PC-3 (cell line): ENCODE results near the gene SPATA6L. TPM values are rescaled to one million over a fixed set of nuclear protein-coding genes. Genes with fewer than 3 reads are reported as not detected.
A peak's percentile ranks its signal among the peaks of the same experiment; 100 is the strongest.

Source experiments
- ATAC-seq: fragments of 200-7000 bp; cut with Tn5 transposase; 2 replicates; pipeline ENCODE4 v1.9.1; 2020; ENCODE audit warnings: mild to moderate bottlenecking, moderate library complexity
- BruUV-seq: library from RNA; stranded (reverse); fragments of 400-500 nt; replicated peaks from 2 replicates; lab custom pipeline; 2021; lab: Mats Ljungman, UMichigan
- CTCF ChIA-PET: fragments of 300-600 bp; sonication (Branson Sonifier 250); formaldehyde crosslinking; loops from one replicate; lab custom pipeline; 2022; ENCODE audit warnings: antibody characterized with exemption; lab: Charles Lee
- POLR2A ChIA-PET: fragments of 300-600 bp; sonication (Branson Sonifier 250); formaldehyde crosslinking; loops from one replicate; lab custom pipeline; 2022; ENCODE audit warnings: antibody characterized with exemption; ENCODE audit not compliant: unreplicated experiment; lab: Charles Lee
- DNase-seq: peaks from one replicate; pipeline ENCODE4 v3.0.0-alpha.2; 2015
- H2AFZ ChIP-seq: fragments of 300-600 bp; sonication (generic); 2 replicates; pipeline ENCODE4 v1.6.0; 2016; ENCODE audit warnings: antibody characterized with exemption, low read length
- H3F3A ChIP-seq: fragments of 300-600 bp; sonication (generic); one replicate; pipeline ENCODE4 v1.6.0; 2017; ENCODE audit warnings: antibody characterized with exemption, low read length, control low read depth, mild to moderate bottlenecking; ENCODE audit not compliant: unreplicated experiment
- H3K27ac ChIP-seq: fragments of 300-600 bp; sonication (generic); 2 replicates; pipeline ENCODE4 v1.5.1; 2016; ENCODE audit warnings: mild to moderate bottlenecking, low read length
- H3K27me3 ChIP-seq: fragments of 300-600 bp; sonication (generic); 2 replicates; pipeline ENCODE4 v1.6.1; 2016; ENCODE audit warnings: low read length, mixed read lengths
- H3K36me3 ChIP-seq: fragments of 300-600 bp; sonication (generic); 2 replicates; pipeline ENCODE4 v1.6.1; 2016; ENCODE audit warnings: low read depth, mixed run types, low read length, mixed read lengths
- H3K4me1 ChIP-seq: fragments of 300-600 bp; sonication (generic); 2 replicates; pipeline ENCODE4 v1.5.1; 2016; ENCODE audit warnings: low read length; ENCODE audit not compliant: insufficient read depth
- H3K4me2 ChIP-seq: fragments of 300-600 bp; sonication (generic); 2 replicates; pipeline ENCODE4 v1.6.0; 2016; ENCODE audit warnings: low read length
- H3K4me3 ChIP-seq: fragments of 300-600 bp; sonication (generic); 2 replicates; pipeline ENCODE4 v1.5.1; 2016; ENCODE audit warnings: mild to moderate bottlenecking, low read length, mixed read lengths
- H3K79me2 ChIP-seq: fragments of 300-600 bp; sonication (generic); 2 replicates; pipeline ENCODE4 v1.6.1; 2017; ENCODE audit warnings: low read length, mixed read lengths
- H3K9ac ChIP-seq: fragments of 300-600 bp; sonication (generic); 2 replicates; pipeline ENCODE4 v1.6.0; 2016; ENCODE audit warnings: mild to moderate bottlenecking, low read length
- H3K9me2 ChIP-seq: fragments of 300-600 bp; sonication (generic); replicated peaks from 2 replicates; pipeline ENCODE4 v1.6.1; 2016; ENCODE audit warnings: mixed run types, low read length, mixed read lengths
- H3K9me3 ChIP-seq: fragments of 300-600 bp; sonication (generic); 2 replicates; pipeline ENCODE4 v1.6.1; 2016; ENCODE audit warnings: low read length, mixed read lengths
- H4K20me1 ChIP-seq: fragments of 300-600 bp; sonication (generic); 2 replicates; pipeline ENCODE4 v1.6.1; 2016; ENCODE audit warnings: low read length, mixed read lengths
- EZH2 ChIP-seq: fragments of 300-600 bp; sonication (generic); IDR thresholded peaks from one replicate; pipeline ENCODE4 v1.6.1; 2017; ENCODE audit warnings: antibody characterized with exemption, mild to moderate bottlenecking, low read length; ENCODE audit not compliant: unreplicated experiment
- intact Hi-C: fragments of 100-400 bp; cut with micrococcal nuclease; formaldehyde crosslinking; loops from 2 replicates; pipeline ENCODE4 v1.9.0; 2023
- total RNA-seq: library from RNA; depleted of rRNA; stranded (reverse); fragments of >200 nt; gene quantifications from 2 replicates; pipeline ENCODE4 v1.2.3, GENCODE V29; 2014; rRNA removed
- TF ChIP-seq, protein P1 (sequence below): fragments of 300-600 bp; sonication (generic); conservative IDR thresholded peaks from 2 replicates; pipeline ENCODE4 v1.5.1; 2017; ENCODE audit warnings: antibody characterized with exemption, low read depth, mild to moderate bottlenecking, low read length

The SPATA6L gene
- total RNA-seq, 1 experiment from 2014 or later = not detected

DNA sequence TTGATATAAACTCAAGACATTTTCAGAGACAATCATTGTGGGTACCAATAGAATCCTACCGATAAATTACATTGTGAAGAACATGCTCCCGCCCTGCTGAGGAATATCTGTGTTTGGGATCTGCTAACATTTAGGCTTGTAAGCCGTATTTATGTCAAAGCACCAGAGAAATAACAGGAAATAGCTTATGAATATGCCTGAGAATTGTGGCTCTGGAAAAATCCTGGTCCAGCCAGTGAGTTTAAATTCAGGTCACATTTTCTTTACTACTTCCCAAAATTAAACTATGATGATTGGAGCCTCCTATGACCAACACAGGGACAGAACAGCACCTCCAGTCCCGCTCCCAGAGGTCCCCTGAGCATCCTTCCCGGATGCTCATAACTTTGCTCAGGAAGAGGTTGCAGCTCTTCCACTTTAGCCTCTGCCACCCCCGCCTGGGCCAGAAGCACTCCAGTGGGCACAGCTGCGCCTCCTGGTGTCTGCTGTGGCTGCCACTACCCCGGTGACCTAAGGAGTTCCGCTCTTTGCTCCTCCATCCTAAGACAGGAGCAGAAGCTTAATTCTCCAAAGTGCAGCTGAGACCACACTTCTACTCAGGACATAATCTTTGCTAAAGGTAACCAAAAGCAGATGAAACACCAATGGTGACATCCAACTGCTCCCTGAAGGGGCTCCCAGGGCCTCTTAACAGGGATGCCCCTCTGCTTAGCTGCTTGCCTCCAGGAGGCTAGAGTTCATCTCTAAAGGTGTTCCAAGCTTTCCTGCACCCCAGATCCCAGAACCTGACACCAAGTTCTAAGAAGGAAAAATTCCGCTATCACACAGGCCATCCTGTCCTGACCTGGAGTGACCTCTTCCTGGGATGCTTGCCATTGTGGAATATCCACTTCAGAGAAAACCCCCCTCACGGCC is 117.2 kb downstream of the SPATA6L start:
- Histone ChIP-seq H2AFZ (no peak overlapping the region), H3K36me3 (no peaks in the 10 kb centered on the region), H3K4me1 (no peaks in the 10 kb centered on the region), H3K4me2 (no peak overlapping the region), H4K20me1 (no peaks in the 10 kb centered on the region), H3K9ac (no peak overlapping the region), H3K27me3 (no peaks in the 10 kb centered on the region), H3F3A (no peaks in the 10 kb centered on the region), H3K27ac (no peak overlapping the region), H3K4me3 (no peak overlapping the region), H3K79me2 (no peaks in the 10 kb centered on the region), H3K9me3 (no peaks in the 10 kb centered on the region), H3K9me2 (no peaks in the 10 kb centered on the region)
- intact Hi-C loops = loop anchor here (2.0 kb wide), 1 partner anchor 166 kb away; no protein-coding TSS in a partner anchor
- no TSS peak for BruUV-seq
- ATAC-seq (peak; percentile 81), DNase-seq (peak; percentile 45)
- POLR2A ChIA-PET = no interaction called here
- CTCF ChIA-PET = interaction anchor here (0.6 to 1.2 kb wide), 4 partner anchors 59 to 162 kb away, joined by 3 to 4 read pairs (median 4); partner anchors contain the start of gene SLC1A1
- TF ChIP-seq EZH2 = no peak
- TF ChIP-seq, protein P1, sequence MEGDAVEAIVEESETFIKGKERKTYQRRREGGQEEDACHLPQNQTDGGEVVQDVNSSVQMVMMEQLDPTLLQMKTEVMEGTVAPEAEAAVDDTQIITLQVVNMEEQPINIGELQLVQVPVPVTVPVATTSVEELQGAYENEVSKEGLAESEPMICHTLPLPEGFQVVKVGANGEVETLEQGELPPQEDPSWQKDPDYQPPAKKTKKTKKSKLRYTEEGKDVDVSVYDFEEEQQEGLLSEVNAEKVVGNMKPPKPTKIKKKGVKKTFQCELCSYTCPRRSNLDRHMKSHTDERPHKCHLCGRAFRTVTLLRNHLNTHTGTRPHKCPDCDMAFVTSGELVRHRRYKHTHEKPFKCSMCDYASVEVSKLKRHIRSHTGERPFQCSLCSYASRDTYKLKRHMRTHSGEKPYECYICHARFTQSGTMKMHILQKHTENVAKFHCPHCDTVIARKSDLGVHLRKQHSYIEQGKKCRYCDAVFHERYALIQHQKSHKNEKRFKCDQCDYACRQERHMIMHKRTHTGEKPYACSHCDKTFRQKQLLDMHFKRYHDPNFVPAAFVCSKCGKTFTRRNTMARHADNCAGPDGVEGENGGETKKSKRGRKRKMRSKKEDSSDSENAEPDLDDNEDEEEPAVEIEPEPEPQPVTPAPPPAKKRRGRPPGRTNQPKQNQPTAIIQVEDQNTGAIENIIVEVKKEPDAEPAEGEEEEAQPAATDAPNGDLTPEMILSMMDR = peak; percentile 65

Other genes with a start within 250 kb of the SPATA6L start
- gene SLC1A1, start 176.0 kb downstream of the SPATA6L start, total RNA-seq = 3.2 and 4.8 TPM in 2 replicates
- 3.6 and 4.0 TPM in 2 replicates for gene PLPP6, start 4.2 kb downstream of the SPATA6L start, total RNA-seq
- gene CDC37L1, start 13.1 kb upstream of the SPATA6L start, total RNA-seq = 5.1 and 7.8 TPM in 2 replicates
- 42.2 and 79.2 TPM in 2 replicates for gene AK3, start 74.7 kb upstream of the SPATA6L start, total RNA-seq
- gene RCL1, start 126.5 kb upstream of the SPATA6L start, total RNA-seq = 52.2 and 61.5 TPM in 2 replicates